ENCODE data around the gene EIF4E1B.

The EIF4E1B gene

DNA sequence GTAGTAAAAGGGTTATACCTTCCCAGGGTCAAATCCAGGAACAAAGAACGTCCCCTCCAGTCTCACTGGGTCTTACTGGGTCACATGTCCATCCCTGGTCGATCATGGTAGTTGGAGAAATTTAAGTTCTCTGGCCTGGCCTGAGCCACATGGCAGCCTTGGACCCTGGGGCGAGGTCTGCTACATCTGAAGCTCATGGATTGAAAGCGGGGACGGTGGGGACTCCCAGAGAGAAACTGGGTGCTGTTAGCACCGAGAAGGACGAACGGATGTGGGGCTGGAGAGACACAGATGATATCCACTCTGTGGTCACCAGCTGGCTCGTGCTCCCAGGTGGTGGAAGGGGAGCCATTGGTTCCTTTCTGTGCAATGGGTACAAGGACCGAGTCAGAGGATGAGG, 63.7 kb downstream of the EIF4E1B start:
- no peak for DNase-seq

- no peak for DNase-seq
These were observed 64.2 kb downstream of the EIF4E1B start for GRCh38 chr5:176694631-176695030.

DNA sequence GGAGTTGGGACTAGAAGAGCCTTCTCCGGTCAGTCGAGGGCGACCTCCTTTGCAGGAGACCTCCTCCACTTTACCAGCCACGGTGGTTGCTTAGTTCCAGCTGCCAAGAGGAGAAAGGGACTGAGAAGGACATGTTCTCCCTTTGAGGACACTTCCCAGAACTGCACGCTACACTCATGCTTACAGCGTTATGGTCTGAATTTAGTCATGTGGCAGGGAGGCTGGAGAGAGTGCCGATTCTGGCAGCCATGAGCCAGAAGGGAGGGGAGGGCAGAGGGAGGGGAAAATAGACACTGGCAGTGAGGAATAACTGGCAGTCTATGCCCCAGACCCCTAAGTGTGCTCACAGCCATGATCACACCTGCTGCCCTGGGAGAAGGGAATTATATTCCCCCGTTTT, 64.6 kb downstream of the EIF4E1B start:
- no peak for DNase-seq

Measured in inflammatory macrophage treated with lipopolysaccharide for 4 hours (primary cell).